Uterus (tissue), 2 donors: ENCODE measurements around the gene CYP3A4.
"Not testable (repeated sequence)": the region's sequence is repeated elsewhere in the genome, so short reads cannot be mapped to it uniquely, and the experiment has no call there.

Source experiments
- POLR2A ChIP-seq, 2 donors: fragments of 450-650 bp; IDR thresholded peaks; one replicate each; pipeline ENCODE4 v1.6.1; 2016; ENCODE audit warnings: antibody characterized with exemption in 2 of 2, mild to moderate bottlenecking in 1 of 2, moderate library complexity in 1 of 2
- TF ChIP-seq, protein P1 (sequence below), 4 experiments: fragments of 200-600 bp in 2 of 4; fragments of 450-650 bp in 2 of 4; sonication (generic) in 2 of 4; IDR thresholded peaks; one replicate each; pipeline ENCODE4 v1.5.1; 2016 to 2019; ENCODE audit warnings: antibody characterized with exemption in 4 of 4, mild to moderate bottlenecking in 2 of 4, moderate library complexity in 1 of 4

DNA sequence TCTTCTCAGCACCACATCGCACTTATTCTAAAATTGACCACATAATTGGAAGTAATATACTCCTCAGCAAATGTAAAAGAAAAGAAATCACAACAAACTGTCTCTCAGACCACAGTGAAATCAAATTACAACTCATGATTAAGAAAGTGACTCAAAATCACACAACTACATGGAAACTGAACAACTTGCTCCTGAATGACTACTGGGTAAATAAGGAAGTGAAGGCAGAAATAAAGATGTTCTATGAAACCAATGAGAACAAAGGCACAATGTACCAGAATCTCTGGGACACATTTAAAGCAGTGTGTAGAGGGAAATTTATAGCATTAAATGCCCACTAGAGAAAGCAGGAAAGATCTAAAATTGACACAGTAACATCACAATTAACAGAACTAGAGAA lies 10.6 kb downstream of the CYP3A4 start:
- not testable (repeated sequence) for TF ChIP-seq POLR2A (IDR thresholded peaks at IDR 0.05)
- TF ChIP-seq, protein P1, sequence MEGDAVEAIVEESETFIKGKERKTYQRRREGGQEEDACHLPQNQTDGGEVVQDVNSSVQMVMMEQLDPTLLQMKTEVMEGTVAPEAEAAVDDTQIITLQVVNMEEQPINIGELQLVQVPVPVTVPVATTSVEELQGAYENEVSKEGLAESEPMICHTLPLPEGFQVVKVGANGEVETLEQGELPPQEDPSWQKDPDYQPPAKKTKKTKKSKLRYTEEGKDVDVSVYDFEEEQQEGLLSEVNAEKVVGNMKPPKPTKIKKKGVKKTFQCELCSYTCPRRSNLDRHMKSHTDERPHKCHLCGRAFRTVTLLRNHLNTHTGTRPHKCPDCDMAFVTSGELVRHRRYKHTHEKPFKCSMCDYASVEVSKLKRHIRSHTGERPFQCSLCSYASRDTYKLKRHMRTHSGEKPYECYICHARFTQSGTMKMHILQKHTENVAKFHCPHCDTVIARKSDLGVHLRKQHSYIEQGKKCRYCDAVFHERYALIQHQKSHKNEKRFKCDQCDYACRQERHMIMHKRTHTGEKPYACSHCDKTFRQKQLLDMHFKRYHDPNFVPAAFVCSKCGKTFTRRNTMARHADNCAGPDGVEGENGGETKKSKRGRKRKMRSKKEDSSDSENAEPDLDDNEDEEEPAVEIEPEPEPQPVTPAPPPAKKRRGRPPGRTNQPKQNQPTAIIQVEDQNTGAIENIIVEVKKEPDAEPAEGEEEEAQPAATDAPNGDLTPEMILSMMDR (IDR thresholded peaks at IDR 0.05), result not testable (repeated sequence)
